Measurements from ENCODE around the gene TLK1. TPM values are rescaled to one million over a fixed set of nuclear protein-coding genes. Genes with fewer than 3 reads are reported as not detected.

TLK1 gene
- polyA plus RNA-seq, 1 experiment: 6.4 TPM

DNA sequence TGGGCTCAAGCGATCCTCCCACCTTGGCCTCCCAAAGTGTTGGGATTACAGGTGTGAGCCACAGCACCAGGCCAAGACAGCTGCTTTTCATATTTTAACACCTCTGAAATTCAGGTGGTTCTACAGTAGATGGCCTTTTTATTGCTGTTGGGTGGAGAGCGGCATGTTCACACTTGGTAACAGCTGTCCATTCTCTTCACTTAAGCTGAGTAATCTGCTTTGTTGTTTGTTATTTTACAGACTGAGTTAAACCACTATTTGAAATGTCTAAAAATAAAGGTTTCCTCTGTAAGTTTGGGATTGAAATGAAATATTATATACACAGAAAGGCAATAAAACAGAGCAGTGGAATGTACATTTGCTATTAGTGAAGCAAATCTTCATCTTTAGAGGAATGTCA lies 44.9 kb upstream of the TLK1 start:
- Histone ChIP-seq H3K27me3 (ENCODE audit: control insufficient read depth, insufficient read depth, low read length) (no peaks in the 10 kb centered on the region), H3K36me3 (ENCODE audit: control insufficient read depth, insufficient read depth, low read length) (no peaks in the 10 kb centered on the region), H3K4me3 (ENCODE audit: low read depth, low read length) (no peak overlapping the region)
- ChIA-PET POLR2A (no interaction called here), CTCF (no interaction called here)
- DNase-seq (ENCODE audit: low read depth): no peak
- TF ChIP-seq, protein P1, sequence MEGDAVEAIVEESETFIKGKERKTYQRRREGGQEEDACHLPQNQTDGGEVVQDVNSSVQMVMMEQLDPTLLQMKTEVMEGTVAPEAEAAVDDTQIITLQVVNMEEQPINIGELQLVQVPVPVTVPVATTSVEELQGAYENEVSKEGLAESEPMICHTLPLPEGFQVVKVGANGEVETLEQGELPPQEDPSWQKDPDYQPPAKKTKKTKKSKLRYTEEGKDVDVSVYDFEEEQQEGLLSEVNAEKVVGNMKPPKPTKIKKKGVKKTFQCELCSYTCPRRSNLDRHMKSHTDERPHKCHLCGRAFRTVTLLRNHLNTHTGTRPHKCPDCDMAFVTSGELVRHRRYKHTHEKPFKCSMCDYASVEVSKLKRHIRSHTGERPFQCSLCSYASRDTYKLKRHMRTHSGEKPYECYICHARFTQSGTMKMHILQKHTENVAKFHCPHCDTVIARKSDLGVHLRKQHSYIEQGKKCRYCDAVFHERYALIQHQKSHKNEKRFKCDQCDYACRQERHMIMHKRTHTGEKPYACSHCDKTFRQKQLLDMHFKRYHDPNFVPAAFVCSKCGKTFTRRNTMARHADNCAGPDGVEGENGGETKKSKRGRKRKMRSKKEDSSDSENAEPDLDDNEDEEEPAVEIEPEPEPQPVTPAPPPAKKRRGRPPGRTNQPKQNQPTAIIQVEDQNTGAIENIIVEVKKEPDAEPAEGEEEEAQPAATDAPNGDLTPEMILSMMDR (IDR thresholded peaks at IDR 0.05; ENCODE audit: insufficient read depth, low read depth, low read length): no peak

DNA sequence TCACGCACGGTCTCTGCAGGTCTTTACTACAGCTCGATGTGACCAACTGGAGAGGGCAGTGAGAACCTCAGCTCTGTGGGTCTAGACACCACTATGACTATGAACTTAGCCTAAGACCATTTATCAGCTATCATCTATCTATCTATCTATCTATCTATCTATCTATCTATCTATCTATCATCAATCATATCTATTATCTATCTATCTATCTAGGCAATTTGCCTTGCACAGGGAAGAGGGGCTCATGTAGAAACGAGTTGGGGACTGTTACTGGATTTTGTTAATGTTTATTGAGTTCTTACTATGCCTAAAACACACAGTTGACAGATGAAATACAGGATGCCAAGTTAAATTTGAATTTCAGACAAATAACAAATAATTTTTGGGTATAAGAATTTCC lies 41.1 kb upstream of the TLK1 start:
- CTCF ChIA-PET: interaction anchor here (1.5 kb wide), 1 partner anchor 10 kb away, joined by 4 read pairs; no protein-coding TSS in a partner anchor

DNA sequence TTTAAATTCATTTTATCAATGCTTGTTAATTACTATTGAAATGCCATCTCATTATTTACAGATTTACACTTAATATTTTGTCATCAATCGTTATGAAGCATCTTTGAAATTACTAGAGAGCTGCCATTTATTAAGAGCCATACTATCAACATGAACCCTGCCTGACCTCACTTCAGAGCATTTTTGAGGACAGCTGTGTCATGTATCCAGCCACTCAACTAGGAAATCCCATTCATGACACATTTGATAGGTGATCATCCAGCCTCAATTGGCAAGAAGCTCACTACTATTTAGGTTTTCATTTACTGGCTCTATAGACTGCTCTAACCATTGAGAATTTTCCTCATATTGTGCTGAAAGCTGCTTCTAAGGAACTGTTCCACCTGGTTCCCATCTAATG lies 40.6 kb upstream of the TLK1 start:
- CTCF ChIA-PET: interaction anchor here (1.5 kb wide), 1 partner anchor 11 kb away, joined by 4 read pairs; no protein-coding TSS in a partner anchor
- POLR2A ChIA-PET: no interaction called here

More for the DNA sequence above, 41.1 kb upstream of the TLK1 start:
- POLR2A ChIA-PET: no interaction called here
- no peaks in the 10 kb centered on the region for H3K27me3 ChIP-seq (ENCODE audit: control insufficient read depth, insufficient read depth, low read length)
- no peak for DNase-seq (ENCODE audit: low read depth)
- no peak overlapping the region for H3K4me3 ChIP-seq (ENCODE audit: low read depth, low read length)
- TF ChIP-seq, protein P1 (IDR thresholded peaks at IDR 0.05; ENCODE audit: insufficient read depth, low read depth, low read length): no peak
- no peaks in the 10 kb centered on the region for H3K36me3 ChIP-seq (ENCODE audit: control insufficient read depth, insufficient read depth, low read length)

DNA sequence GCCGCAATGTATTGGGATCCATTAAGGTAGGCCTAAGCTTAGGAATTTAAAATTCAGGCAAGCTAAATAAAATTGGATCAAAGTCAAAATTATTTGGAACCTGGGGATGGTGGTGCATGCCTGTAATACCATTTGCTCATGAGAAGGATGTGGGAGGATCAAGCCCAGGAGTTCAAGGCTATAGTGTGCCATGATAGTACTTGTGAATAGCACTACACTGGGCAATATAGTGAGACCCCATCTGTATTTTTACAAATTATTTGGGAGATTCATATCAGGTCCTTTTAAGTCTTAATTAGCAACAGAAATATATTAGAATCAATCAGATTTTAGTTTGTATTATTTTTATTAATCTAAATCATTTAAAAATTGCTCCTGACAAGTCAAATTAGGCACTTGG lies 39.8 kb upstream of the TLK1 start:
- DNase-seq (ENCODE audit: low read depth): no peak
- no peaks in the 10 kb centered on the region for H3K36me3 ChIP-seq (ENCODE audit: control insufficient read depth, insufficient read depth, low read length)
- H3K4me3 ChIP-seq (ENCODE audit: low read depth, low read length): no peak overlapping the region
- ChIA-PET POLR2A (no interaction called here), CTCF (no interaction called here)
- TF ChIP-seq, protein P1 (IDR thresholded peaks at IDR 0.05; ENCODE audit: insufficient read depth, low read depth, low read length): no peak
- no peaks in the 10 kb centered on the region for H3K27me3 ChIP-seq (ENCODE audit: control insufficient read depth, insufficient read depth, low read length)

More for the DNA sequence above, 40.6 kb upstream of the TLK1 start:
- DNase-seq (ENCODE audit: low read depth): no peak
- Histone ChIP-seq H3K36me3 (ENCODE audit: control insufficient read depth, insufficient read depth, low read length) (no peaks in the 10 kb centered on the region), H3K27me3 (ENCODE audit: control insufficient read depth, insufficient read depth, low read length) (no peaks in the 10 kb centered on the region), H3K4me3 (ENCODE audit: low read depth, low read length) (no peak overlapping the region)
- TF ChIP-seq, protein P1 (IDR thresholded peaks at IDR 0.05; ENCODE audit: insufficient read depth, low read depth, low read length): no peak

DNA sequence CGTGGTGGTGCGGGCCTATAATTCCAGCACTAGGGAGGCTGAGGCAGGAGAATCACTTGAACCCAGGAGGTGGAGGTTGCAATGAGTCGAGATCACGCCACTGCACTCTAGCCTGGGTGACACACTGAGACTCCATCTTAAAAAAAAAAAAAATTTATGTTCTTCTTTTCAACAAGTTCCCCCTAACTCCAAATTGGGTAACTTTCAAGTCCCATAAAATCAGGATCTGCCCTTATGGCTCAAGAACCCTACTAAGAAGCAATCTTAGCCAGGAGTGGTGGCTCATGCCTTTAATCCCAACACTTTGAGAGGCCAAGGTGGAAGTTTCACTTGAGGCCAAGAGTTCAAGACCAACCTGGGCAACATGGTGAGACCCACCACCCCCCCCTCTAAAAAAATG lies 30.3 kb upstream of the TLK1 start:
- TF ChIP-seq, protein P1 (IDR thresholded peaks at IDR 0.05; ENCODE audit: insufficient read depth, low read depth, low read length): no peak
- no peak overlapping the region for H3K4me3 ChIP-seq (ENCODE audit: low read depth, low read length)
- no peaks in the 10 kb centered on the region for H3K36me3 ChIP-seq (ENCODE audit: control insufficient read depth, insufficient read depth, low read length)
- ChIA-PET CTCF (no interaction called here), POLR2A (no interaction called here)
- no peak for DNase-seq (ENCODE audit: low read depth)
- H3K27me3 ChIP-seq (ENCODE audit: control insufficient read depth, insufficient read depth, low read length): no peaks in the 10 kb centered on the region
